Right renal cortex interstitium (tissue), 3 donors: ENCODE data around the gene LOXHD1. TPM values are rescaled to one million over a fixed set of nuclear protein-coding genes. Genes with fewer than 3 reads are reported as not detected.

Experiments used
- DNase-seq, 3 donors: peaks; one replicate each; pipeline ENCODE4 v3.0.0-alpha.2; 2013; ENCODE audit warnings: low read depth in 3 of 3, low spot score in 2 of 3
- polyA plus RNA-seq, 3 donors: library from polyadenylated mRNA; unstranded; fragments of 120-200 nt; gene quantifications; one replicate each; pipeline ENCODE4 v1.2.1, GENCODE V29; 2013; ENCODE audit not compliant: insufficient read length in 3 of 3

The LOXHD1 gene
- polyA plus RNA-seq, 3 donors: 0.28 to 0.72 (median 0.68) TPM

- no peak for DNase-seq
These were observed 102.5 kb downstream of the LOXHD1 start for GRCh38 chr18:46554406-46555080.

- DNase-seq: no peak
These were observed 106.4 kb downstream of the LOXHD1 start for GRCh38 chr18:46550609-46551008.

- DNase-seq: no peak
These were observed 109.5 kb downstream of the LOXHD1 start for GRCh38 chr18:46547520-46547919.

GRCh38 chr18:46546111-46546640, 110.8 kb downstream of the LOXHD1 start:
- no peak for DNase-seq

GRCh38 chr18:46542545-46542944, 114.5 kb downstream of the LOXHD1 start:
- peak; percentile 23 to 36 (median 27) for DNase-seq

GRCh38 chr18:46541626-46542189, 115.3 kb downstream of the LOXHD1 start:
- no peak for DNase-seq

- no peak for DNase-seq
These were observed 118.6 kb downstream of the LOXHD1 start for GRCh38 chr18:46538376-46538775.

- DNase-seq: no peak
These were observed 120.7 kb downstream of the LOXHD1 start for GRCh38 chr18:46536215-46536874.

GRCh38 chr18:46531482-46531881, 125.5 kb downstream of the LOXHD1 start:
- DNase-seq: no peak

GRCh38 chr18:46528037-46528436, 129.0 kb downstream of the LOXHD1 start:
- DNase-seq: no peak

- DNase-seq: no peak
These were observed 137.2 kb downstream of the LOXHD1 start for GRCh38 chr18:46519870-46520269.

GRCh38 chr18:46518438-46518837, 138.6 kb downstream of the LOXHD1 start:
- no peak for DNase-seq

GRCh38 chr18:46516555-46516954, 140.5 kb downstream of the LOXHD1 start:
- no peak for DNase-seq

- DNase-seq: no peak
These were observed 146.6 kb downstream of the LOXHD1 start for GRCh38 chr18:46510386-46510785.

- DNase-seq: no peak
These were observed 147.5 kb downstream of the LOXHD1 start for GRCh38 chr18:46509530-46509929.

GRCh38 chr18:46506974-46507586, 149.9 kb downstream of the LOXHD1 start:
- no peak for DNase-seq

GRCh38 chr18:46502444-46502843, 154.6 kb downstream of the LOXHD1 start:
- DNase-seq: peak; percentile 12 to 29 (median 17)

- DNase-seq: peak; percentile 16 to 30 (median 27)
These were observed 159.9 kb downstream of the LOXHD1 start for GRCh38 chr18:46497129-46497528.

- no peak for DNase-seq
These were observed 168.4 kb downstream of the LOXHD1 start for GRCh38 chr18:46488471-46489213.

GRCh38 chr18:46485675-46486194, 171.3 kb downstream of the LOXHD1 start:
- no peak for DNase-seq
